HFF-Myc (cell line): ENCODE results near the gene HABP2.

Source experiments
- DNase-seq: peaks from one replicate; pipeline ENCODE4 v3.0.0-alpha.2; 2011; ENCODE audit warnings: low read depth; ENCODE audit errors: extremely low read depth
- H3K4me3 ChIP-seq: replicated peaks from 2 replicates; pipeline ENCODE4 v1.5.1; 2011; ENCODE audit warnings: low read depth, mild to moderate bottlenecking, control low read depth, low read length
- CTCF ChIP-seq: IDR thresholded peaks from 2 replicates; pipeline ENCODE4 v1.5.1; 2012; ENCODE audit warnings: mild to moderate bottlenecking, low read depth, low read length, control low read depth; ENCODE audit errors: missing control alignments

The HABP2 gene

GRCh38 chr10:113520261-113520660, 32.6 kb upstream of the HABP2 start:
- no peak for TF ChIP-seq CTCF
- H3K4me3 ChIP-seq: no peak overlapping the region
- no peak for DNase-seq

DNA sequence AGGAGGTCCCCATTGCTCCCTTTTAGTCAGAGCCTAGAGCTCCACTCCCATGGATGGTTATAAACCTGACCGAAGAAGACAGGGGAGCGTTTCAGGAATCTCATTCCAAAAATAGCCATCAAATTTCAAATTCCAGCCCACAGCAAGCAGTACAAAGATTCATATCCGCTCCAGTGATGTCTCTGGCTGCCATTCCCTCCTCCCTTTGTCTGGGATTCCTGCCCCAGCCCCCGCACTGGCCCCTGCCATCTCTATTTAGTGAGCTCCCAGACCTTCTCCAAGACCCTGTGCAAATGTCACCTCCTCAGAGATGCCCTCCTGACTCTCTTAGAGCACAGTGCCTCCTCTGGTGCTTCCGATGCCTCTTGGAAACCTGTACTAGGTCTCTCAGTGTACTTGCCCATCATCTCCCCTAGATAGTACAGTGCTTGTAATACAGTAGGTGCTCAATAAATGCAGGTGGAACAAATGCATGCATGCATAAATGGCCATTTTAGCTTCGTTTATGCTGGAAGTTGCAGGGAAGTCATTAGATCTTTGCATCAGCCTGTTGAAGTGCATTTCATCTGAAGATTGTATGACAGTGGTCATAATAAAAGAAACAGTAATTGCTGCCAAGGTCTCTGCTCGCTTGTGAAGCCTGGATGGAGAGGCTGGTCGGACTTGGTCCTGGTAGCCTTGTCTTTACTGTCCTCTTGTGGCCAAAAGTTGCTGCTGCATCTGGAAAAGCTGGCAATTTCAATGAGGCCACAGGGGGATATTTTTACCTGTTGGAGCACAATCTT, 32.0 kb upstream of the HABP2 start:
- DNase-seq: no peak
- H3K4me3 ChIP-seq: no peak overlapping the region
- peak; percentile 99 for TF ChIP-seq CTCF

GRCh38 chr10:113521475-113521795, 31.4 kb upstream of the HABP2 start:
- TF ChIP-seq CTCF: no peak
- no peak for DNase-seq

DNA sequence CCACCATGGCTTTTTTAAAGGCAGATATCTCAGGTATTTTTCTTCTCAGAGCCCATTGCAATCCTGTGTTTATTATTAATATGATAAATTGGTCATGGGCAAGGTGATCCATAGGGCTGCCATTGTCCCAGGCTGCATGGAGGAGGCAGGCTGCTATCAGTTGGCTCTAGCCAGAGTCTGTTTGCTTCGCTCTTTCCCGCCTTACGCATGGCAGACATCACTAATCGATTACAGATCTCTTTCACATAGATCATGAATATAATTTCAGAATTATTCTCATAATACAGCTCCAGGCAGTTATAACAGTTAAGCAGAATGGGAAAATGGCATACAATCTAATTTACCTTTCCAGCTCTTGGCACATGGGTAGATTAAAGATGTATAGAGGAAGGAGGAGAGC, 30.4 kb upstream of the HABP2 start:
- no peak for DNase-seq
- H3K4me3 ChIP-seq: no peak overlapping the region
- no peak for TF ChIP-seq CTCF

More at GRCh38 chr10:113521475-113521795, 31.4 kb upstream of the HABP2 start:
- no peak overlapping the region for H3K4me3 ChIP-seq

DNA sequence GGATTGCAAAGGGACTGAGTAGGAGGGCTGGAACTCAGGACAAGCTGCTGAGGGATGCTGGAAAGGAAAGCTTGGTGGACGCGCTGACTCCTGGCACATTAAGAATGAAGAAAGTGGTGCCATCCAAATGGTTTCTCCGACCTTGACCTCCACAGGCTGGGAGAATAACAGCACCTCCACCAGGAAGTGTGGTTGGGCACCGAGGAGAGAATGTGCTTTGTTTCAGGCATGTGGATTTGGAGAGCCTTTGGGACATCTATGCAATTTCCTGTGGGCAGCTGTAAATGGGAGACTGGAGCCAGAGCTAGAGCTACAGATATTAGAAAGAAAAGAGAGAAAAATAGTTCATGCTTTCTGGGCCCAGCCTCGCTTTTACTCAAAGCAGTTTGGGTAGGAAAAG, 29.8 kb upstream of the HABP2 start:
- no peak for TF ChIP-seq CTCF
- no peak overlapping the region for H3K4me3 ChIP-seq
- no peak for DNase-seq

- H3K4me3 ChIP-seq: no peak overlapping the region
- DNase-seq: no peak
- TF ChIP-seq CTCF: no peak
Measured at GRCh38 chr10:113523628-113524027, 29.2 kb upstream of the HABP2 start.

GRCh38 chr10:113524120-113524519, 28.7 kb upstream of the HABP2 start:
- TF ChIP-seq CTCF: no peak
- no peak for DNase-seq
- no peak overlapping the region for H3K4me3 ChIP-seq
